Measurements from ENCODE around the gene YIPF1.

- TF ChIP-seq POLR2AphosphoS5 (IDR thresholded peaks at IDR 0.05; ENCODE audit: low read depth, low read length) = no peak
- no peak for TF ChIP-seq POLR2A (IDR thresholded peaks at IDR 0.05; ENCODE audit: low read depth, low read length)
Measured at GRCh38 chr1:53911442-53911841, 21.8 kb upstream of the YIPF1 start.

Measured in GM12892 (cell line).